ENCODE data around the gene ENOX2. TPM values are rescaled to one million over a fixed set of nuclear protein-coding genes. Genes with fewer than 3 reads are reported as not detected.

ENOX2 gene
- total RNA-seq, 1 experiment from 2014 or later, result 24.3 TPM

- no peaks in the 10 kb centered on the region for H3K9me3 Mint-ChIP-seq (ENCODE audit: unreplicated experiment)
- no TSS peak for BruUV-seq (replicated peaks)
- CTCF ChIA-PET, result no interaction called here
- no peaks in the 10 kb centered on the region for H3K4me1 Mint-ChIP-seq (ENCODE audit: insufficient read depth, unreplicated experiment)
- intact Hi-C loops (cut with micrococcal nuclease), result no loop called here
- peaks cover 19% of the 10 kb centered on the region for H3K27me3 Mint-ChIP-seq (ENCODE audit: insufficient read depth, unreplicated experiment)
- H3K36me3 Mint-ChIP-seq (ENCODE audit: insufficient read depth, unreplicated experiment), result no peaks in the 10 kb centered on the region
- no peak overlapping the region for H3K27ac Mint-ChIP-seq (ENCODE audit: low read depth, unreplicated experiment)
- no peak for DNase-seq (ENCODE audit: unreplicated experiment)
- H3K4me3 Mint-ChIP-seq (ENCODE audit: unreplicated experiment), result no peak overlapping the region
- POLR2A ChIA-PET, result no interaction called here
- TF ChIP-seq CTCF (IDR thresholded peaks at IDR 0.05; ENCODE audit: unreplicated experiment), result no peak
Observed at GRCh38 chrX:130857207-130857606, 45.8 kb downstream of the ENOX2 start.

GRCh38 chrX:130851569-130851968 lies 51.4 kb downstream of the ENOX2 start:
- no peak for TF ChIP-seq CTCF (IDR thresholded peaks at IDR 0.05; ENCODE audit: unreplicated experiment)
- H3K27me3 Mint-ChIP-seq (ENCODE audit: insufficient read depth, unreplicated experiment), result peaks cover 40% of the 10 kb centered on the region
- no peak for DNase-seq (ENCODE audit: unreplicated experiment)
- no TSS peak for BruUV-seq (replicated peaks)
- POLR2A ChIA-PET, result no interaction called here
- no peaks in the 10 kb centered on the region for H3K4me1 Mint-ChIP-seq (ENCODE audit: insufficient read depth, unreplicated experiment)
- H3K27ac Mint-ChIP-seq (ENCODE audit: low read depth, unreplicated experiment), result no peak overlapping the region
- no peak overlapping the region for H3K4me3 Mint-ChIP-seq (ENCODE audit: unreplicated experiment)
- H3K9me3 Mint-ChIP-seq (ENCODE audit: unreplicated experiment), result no peaks in the 10 kb centered on the region
- CTCF ChIA-PET, result interaction anchor here (1.7 kb wide), 1 partner anchor 22 kb away, joined by 4 read pairs; no protein-coding TSS in a partner anchor
- no peaks in the 10 kb centered on the region for H3K36me3 Mint-ChIP-seq (ENCODE audit: insufficient read depth, unreplicated experiment)
- intact Hi-C loops (cut with micrococcal nuclease), result no loop called here

GRCh38 chrX:130848763-130849162 lies 54.2 kb downstream of the ENOX2 start:
- H3K27me3 Mint-ChIP-seq (ENCODE audit: insufficient read depth, unreplicated experiment), result peaks cover 36% of the 10 kb centered on the region
- H3K9me3 Mint-ChIP-seq (ENCODE audit: unreplicated experiment), result no peaks in the 10 kb centered on the region
- DNase-seq (ENCODE audit: unreplicated experiment), result no peak
- H3K36me3 Mint-ChIP-seq (ENCODE audit: insufficient read depth, unreplicated experiment), result no peaks in the 10 kb centered on the region
- intact Hi-C loops (cut with micrococcal nuclease), result no loop called here
- H3K4me3 Mint-ChIP-seq (ENCODE audit: unreplicated experiment), result no peak overlapping the region
- POLR2A ChIA-PET, result interaction anchor here (0.6 to 0.8 kb wide), 2 partner anchors 9 to 25 kb away, joined by 3 to 4 read pairs; no protein-coding TSS in a partner anchor
- TF ChIP-seq CTCF (IDR thresholded peaks at IDR 0.05; ENCODE audit: unreplicated experiment), result no peak
- no TSS peak for BruUV-seq (replicated peaks)
- H3K4me1 Mint-ChIP-seq (ENCODE audit: insufficient read depth, unreplicated experiment), result no peaks in the 10 kb centered on the region
- CTCF ChIA-PET, result no interaction called here
- H3K27ac Mint-ChIP-seq (ENCODE audit: low read depth, unreplicated experiment), result no peak overlapping the region

GRCh38 chrX:130846746-130847145 lies 56.3 kb downstream of the ENOX2 start:
- no peak for DNase-seq (ENCODE audit: unreplicated experiment)
- intact Hi-C loops (cut with micrococcal nuclease), result no loop called here
- no peak for TF ChIP-seq CTCF (IDR thresholded peaks at IDR 0.05; ENCODE audit: unreplicated experiment)
- CTCF ChIA-PET, result interaction anchor here (0.5 kb wide), 1 partner anchor 10 kb away, joined by 3 read pairs; no protein-coding TSS in a partner anchor
- Mint-ChIP-seq H3K36me3 (ENCODE audit: insufficient read depth, unreplicated experiment) (no peaks in the 10 kb centered on the region), H3K4me3 (ENCODE audit: unreplicated experiment) (no peak overlapping the region), H3K9me3 (ENCODE audit: unreplicated experiment) (no peaks in the 10 kb centered on the region), H3K27me3 (ENCODE audit: insufficient read depth, unreplicated experiment) (peaks cover 45% of the 10 kb centered on the region), H3K4me1 (ENCODE audit: insufficient read depth, unreplicated experiment) (no peaks in the 10 kb centered on the region), H3K27ac (ENCODE audit: low read depth, unreplicated experiment) (no peak overlapping the region)
- POLR2A ChIA-PET, result no interaction called here
- no TSS peak for BruUV-seq (replicated peaks)
